ENCODE measurements around the gene PLD2.

DNA sequence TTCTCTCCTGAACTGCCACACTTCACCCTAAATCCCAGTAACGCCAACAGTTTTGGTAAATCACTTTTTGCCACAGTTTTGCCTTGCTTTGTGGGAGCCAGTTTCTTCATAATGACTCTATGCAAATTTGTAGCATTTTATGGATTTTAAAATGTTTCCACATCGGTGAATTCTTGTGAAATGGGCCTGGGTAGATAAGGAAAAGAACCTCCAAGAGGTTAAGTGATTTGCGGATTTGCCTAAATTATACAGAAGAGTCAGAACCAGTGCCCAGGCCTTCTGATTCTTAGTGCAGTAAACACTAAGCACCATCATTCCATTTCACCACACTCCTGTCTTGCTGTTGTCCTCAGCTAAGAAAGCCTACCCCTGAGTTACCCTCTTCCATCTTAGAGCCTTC lies 44.1 kb downstream of the PLD2 start:
- TF ChIP-seq, protein P1, sequence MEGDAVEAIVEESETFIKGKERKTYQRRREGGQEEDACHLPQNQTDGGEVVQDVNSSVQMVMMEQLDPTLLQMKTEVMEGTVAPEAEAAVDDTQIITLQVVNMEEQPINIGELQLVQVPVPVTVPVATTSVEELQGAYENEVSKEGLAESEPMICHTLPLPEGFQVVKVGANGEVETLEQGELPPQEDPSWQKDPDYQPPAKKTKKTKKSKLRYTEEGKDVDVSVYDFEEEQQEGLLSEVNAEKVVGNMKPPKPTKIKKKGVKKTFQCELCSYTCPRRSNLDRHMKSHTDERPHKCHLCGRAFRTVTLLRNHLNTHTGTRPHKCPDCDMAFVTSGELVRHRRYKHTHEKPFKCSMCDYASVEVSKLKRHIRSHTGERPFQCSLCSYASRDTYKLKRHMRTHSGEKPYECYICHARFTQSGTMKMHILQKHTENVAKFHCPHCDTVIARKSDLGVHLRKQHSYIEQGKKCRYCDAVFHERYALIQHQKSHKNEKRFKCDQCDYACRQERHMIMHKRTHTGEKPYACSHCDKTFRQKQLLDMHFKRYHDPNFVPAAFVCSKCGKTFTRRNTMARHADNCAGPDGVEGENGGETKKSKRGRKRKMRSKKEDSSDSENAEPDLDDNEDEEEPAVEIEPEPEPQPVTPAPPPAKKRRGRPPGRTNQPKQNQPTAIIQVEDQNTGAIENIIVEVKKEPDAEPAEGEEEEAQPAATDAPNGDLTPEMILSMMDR (IDR thresholded peaks at IDR 0.05): no peak
- TF ChIP-seq EP300 (IDR thresholded peaks at IDR 0.05) (no peak), POLR2A (IDR thresholded peaks at IDR 0.05) (no peak), POLR2AphosphoS5 (IDR thresholded peaks at IDR 0.05) (no peak)

Measured in suprapubic skin (tissue), 4 donors.